ENCODE results near the gene RPS15.

The RPS15 gene

GRCh38 chr19:1435378-1435989, 2.7 kb upstream of the RPS15 start:
- no peak for DNase-seq (ENCODE audit: low read depth)

GRCh38 chr19:1437609-1438008, 587 bp upstream of the RPS15 start:
- no peak for DNase-seq (ENCODE audit: low read depth)

- DNase-seq (ENCODE audit: low read depth): no peak
Measured at GRCh38 chr19:1438933-1439354, 748 bp downstream of the RPS15 start.

GRCh38 chr19:1439525-1440417, 1.6 kb downstream of the RPS15 start:
- DNase-seq (ENCODE audit: low read depth): peak; percentile 30

- DNase-seq (ENCODE audit: low read depth): no peak
Measured at GRCh38 chr19:1440418-1440801, 2.2 kb downstream of the RPS15 start.

- DNase-seq (ENCODE audit: low read depth): no peak
Measured at GRCh38 chr19:1441022-1441426, 2.8 kb downstream of the RPS15 start.

- no peak for DNase-seq (ENCODE audit: low read depth)
Measured at GRCh38 chr19:1441677-1442438, 3.7 kb downstream of the RPS15 start.

GRCh38 chr19:1445185-1445931, 7.2 kb downstream of the RPS15 start:
- DNase-seq (ENCODE audit: low read depth): peak; percentile 40

- no peak for DNase-seq (ENCODE audit: low read depth)
Measured at GRCh38 chr19:1445932-1446712, 7.9 kb downstream of the RPS15 start.

GRCh38 chr19:1446713-1447481, 8.7 kb downstream of the RPS15 start:
- DNase-seq (ENCODE audit: low read depth): no peak

GRCh38 chr19:1447504-1447903, 9.3 kb downstream of the RPS15 start:
- no peak for DNase-seq (ENCODE audit: low read depth)

- no peak for DNase-seq (ENCODE audit: low read depth)
Measured at GRCh38 chr19:1447944-1448343, 9.7 kb downstream of the RPS15 start.

- peak; percentile 30 for DNase-seq (ENCODE audit: low read depth)
Measured at GRCh38 chr19:1449467-1450442, 11.6 kb downstream of the RPS15 start, which contains the start of gene APC2. Gene APC2, plus strand, starts transcription at chr19:1450121. Its CDS starts 2,881 bp downstream, at chr19:1453002.

GRCh38 chr19:1450735-1451731, 12.8 kb downstream of the RPS15 start:
- DNase-seq (ENCODE audit: low read depth): no peak

GRCh38 chr19:1451916-1452801, 14.0 kb downstream of the RPS15 start:
- no peak for DNase-seq (ENCODE audit: low read depth)

GRCh38 chr19:1452802-1453524, 14.8 kb downstream of the RPS15 start:
- DNase-seq (ENCODE audit: low read depth): no peak

Data from iris pigment epithelial cell (primary cell).